ENCODE results near the gene SMC6. TPM values are rescaled to one million over a fixed set of nuclear protein-coding genes. Genes with fewer than 3 reads are reported as not detected.

Gene SMC6
- total RNA-seq, 1 donor from 2014 or later, result 30.0 TPM

DNA sequence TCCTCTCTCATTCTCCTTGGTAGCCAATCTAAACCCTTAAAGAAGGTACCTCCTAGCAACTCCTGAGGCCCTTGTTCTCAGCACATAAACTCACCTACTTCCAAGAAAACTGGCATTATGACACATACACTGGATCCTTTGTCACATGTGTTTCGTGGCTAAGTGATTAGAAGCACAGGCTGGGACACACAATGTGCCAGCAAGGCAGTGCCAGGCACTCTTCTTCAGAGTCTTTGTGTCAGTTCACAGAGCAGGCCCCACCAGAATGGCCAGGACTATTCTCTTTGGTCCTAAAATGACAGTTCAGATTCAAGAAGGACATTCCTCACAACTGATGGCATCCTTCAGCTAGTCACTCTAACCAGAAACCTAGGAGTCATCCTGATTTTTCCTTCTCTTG is 40.3 kb downstream of the SMC6 start:
- DNase-seq, result peak; percentile 9

DNA sequence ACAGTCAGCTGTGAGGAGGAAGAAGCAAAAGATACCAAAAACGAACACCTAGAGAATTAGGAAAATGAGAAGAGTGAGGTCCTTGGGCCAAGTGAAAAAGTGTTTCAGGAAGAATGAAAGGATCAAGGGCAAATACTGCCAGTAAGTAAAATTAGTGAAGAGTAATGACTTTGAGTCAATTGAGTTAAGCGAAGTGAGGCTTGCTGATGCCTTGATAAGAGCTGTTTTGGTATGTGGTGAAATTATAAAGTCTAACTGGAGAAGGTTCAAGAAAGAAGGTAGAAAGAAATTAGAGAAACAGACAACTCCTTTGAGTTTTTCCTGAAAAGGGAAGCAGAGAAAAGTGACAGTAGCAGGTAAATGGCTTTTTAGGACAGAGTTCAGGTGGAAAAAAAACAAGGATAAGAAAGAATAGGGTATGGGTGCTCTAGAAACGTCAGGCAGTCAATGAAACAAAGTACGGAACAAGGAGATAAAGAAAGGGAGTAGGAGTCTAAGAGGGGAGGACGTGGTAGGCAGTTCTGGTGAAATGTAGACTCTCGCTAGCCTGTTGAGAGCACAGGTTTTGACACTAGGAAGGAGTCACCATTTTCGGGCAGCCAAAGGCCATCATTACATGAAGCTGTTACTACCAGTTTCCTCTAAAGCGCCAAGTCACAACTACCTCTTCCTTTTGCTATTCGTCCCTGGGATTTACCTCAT is 42.9 kb downstream of the SMC6 start:
- DNase-seq, result no peak

DNA sequence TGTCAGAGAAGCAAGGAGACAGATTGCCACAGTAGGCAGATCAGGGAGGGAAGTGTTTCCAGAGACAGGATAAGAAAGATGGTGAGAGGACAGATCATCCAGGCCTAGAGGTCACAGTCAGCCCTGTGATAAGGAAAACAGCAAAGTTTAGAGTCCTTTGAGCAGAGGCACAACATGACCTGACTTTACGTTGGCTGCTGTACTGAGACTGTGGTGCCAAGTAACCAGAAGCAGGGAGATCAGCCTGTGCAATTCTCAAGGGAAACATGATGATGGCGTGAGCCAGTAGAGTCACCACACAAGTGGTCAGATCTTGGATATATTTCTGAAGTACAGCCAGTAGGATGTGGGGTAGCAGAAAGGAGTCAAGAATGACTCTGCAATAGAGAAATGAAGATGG is 43.7 kb downstream of the SMC6 start:
- DNase-seq, result no peak

- DNase-seq, result no peak
Observed at GRCh38 chr2:17708501-17708900, 45.1 kb downstream of the SMC6 start.

- DNase-seq, result no peak
Observed at GRCh38 chr2:17706845-17707244, 46.8 kb downstream of the SMC6 start.

DNA sequence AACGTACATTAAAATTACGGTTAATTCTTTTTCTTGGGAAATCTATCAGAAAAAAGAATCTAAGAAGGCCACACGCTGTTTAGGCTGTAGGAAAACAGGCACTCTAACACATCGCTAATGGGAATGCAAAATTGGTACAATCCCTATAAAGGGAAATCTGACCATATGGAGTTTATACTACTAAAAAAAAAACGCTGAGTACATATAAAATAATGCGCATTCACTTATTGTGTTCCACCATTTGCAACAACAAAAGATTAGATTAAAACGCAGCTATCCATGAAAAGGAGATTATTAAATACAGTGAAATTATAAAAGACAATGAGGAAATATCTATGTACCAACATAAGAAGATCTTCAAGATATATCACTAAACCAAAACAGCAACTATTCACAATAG is 62.8 kb downstream of the SMC6 start:
- DNase-seq, result no peak

GRCh38 chr2:17689010-17689409 is 64.6 kb downstream of the SMC6 start:
- no peak for DNase-seq

- no peak for DNase-seq
Observed at GRCh38 chr2:17688600-17688999, 65.0 kb downstream of the SMC6 start.

DNA sequence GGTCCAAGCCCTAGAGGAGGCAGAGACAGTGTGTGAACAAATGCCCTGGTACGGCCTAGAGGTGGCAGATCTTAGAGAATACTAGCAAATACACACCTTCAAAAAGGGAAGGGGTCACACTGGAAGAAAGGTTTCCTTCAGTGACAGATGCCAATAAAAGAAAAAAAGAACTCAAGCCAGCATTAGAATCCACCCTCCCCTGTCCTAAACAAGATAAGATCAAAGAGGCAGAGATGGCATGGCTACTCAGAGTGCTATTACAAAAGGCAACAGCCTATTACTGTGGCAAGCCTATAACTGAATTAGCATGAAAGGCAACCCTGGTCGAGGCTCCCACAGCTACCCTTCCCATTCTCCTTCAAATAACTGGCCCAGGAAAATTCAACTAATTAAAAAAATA is 69.6 kb downstream of the SMC6 start:
- DNase-seq, result no peak

DNA sequence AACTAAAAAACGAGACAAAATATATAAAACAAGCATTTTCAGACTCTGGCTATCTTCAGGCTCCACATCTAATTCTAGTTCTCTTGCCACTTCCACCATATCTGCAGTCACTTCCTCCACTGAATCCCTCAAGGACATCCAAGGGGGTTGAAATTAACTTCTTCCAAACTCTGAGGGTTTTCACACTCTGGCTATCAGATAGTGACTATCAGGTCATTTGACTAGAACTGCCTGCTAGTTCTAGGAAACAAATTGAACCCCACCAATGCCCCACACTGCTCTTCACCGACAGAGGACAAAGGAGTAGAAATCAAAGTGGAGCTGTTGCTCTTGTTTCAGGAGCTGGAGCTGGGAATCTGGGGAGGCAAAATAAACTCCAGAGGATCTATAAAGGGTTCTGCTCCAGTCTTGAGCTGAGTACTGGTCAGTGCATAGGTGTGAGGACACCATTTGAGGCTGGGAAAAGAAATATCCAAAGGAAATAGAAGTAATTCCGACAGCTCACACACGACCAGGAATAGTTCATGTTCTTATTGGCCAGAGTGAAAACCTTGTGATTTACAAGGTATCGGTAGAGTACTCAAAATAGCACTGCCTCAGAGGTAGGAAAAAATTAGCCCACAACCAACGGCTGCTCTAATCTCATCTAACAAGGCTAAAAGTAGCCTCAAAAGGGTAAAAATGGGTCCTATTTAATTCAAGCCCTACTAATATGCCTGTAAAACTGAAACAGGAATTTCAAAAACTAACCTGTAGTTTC is 71.3 kb downstream of the SMC6 start:
- no peak for DNase-seq

GRCh38 chr2:17680119-17680518 is 73.5 kb downstream of the SMC6 start:
- no peak for DNase-seq

DNA sequence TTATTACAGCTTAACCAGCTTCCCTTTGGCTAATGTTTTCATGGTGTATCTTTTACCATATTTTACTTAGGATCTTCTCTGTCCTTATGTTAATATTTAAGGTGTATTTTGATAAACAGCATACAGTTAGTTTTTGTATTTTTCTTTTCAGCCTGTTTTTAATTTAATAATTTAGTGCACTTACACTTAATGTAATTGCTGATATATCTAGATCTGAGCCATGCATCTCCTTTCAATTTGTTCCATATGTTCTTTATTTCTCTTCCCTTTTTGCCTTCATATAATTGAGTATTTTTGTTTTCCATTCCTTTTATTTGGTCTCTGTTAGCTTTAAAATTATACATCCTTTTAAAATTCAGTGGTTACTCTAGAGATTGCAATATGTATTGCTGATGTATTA is 78.8 kb downstream of the SMC6 start:
- DNase-seq, result no peak

GRCh38 chr2:17672583-17673317 is 80.9 kb downstream of the SMC6 start:
- peak; percentile 7 for DNase-seq

DNA sequence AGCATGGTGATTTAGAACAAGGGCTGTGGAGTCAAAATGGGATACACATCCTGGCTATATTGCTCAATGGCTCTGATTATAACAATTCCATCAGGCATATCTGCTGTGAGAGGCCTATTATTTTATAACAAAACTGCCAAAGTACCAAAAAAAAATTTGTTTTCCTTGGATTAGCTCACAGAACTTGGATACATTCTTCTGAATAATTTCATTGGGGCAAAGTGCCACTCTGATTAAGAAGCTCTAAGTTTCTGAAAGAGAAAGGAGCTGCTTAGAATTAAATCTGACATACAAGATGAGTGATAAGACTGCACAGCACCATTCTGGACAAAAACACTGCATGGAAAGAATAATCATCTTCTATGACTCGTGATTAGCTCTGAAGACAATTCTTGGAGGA is 85.7 kb downstream of the SMC6 start:
- DNase-seq, result no peak

DNA sequence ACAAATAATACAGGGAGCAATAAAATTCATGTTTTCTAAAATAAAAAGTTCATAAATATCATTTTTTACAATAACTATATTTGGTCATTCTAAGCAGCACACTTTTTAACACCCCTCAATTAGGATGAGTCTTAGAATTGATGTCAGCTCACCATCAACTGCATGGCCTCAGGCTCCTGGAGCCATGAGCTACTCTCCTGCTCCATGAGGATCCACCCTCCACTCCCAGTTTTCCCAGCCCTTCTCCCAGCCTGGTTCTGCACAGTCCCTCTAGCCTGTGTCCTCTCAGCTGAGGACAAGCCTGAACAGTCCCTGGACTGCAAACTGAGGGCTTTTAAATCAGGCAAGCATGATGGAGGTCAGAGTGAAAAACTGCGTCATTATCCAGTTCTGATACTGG is 89.1 kb downstream of the SMC6 start:
- DNase-seq, result no peak

GRCh38 chr2:17662723-17663122 is 90.9 kb downstream of the SMC6 start:
- no peak for DNase-seq

- DNase-seq, result no peak
Observed at GRCh38 chr2:17661460-17661859, 92.2 kb downstream of the SMC6 start.

DNA sequence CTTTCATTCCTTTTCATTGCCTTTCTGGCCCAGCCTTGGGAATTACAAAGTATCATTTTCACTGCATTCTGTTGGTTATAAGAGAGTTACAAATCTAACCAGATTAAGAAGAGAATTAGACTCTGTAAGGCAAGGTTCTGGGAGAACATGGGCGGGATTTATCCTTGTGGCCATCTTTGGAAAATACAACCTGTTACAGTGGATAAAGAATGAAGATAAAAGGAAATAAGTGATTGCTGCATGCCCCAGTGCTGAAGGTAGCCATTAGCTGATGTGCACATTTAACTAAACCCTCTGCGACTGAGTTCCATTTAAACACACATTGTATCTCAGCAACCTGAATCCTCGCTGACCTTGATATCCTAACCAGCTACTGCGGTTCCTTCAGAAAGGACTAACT is 93.4 kb downstream of the SMC6 start:
- DNase-seq, result no peak

DNA sequence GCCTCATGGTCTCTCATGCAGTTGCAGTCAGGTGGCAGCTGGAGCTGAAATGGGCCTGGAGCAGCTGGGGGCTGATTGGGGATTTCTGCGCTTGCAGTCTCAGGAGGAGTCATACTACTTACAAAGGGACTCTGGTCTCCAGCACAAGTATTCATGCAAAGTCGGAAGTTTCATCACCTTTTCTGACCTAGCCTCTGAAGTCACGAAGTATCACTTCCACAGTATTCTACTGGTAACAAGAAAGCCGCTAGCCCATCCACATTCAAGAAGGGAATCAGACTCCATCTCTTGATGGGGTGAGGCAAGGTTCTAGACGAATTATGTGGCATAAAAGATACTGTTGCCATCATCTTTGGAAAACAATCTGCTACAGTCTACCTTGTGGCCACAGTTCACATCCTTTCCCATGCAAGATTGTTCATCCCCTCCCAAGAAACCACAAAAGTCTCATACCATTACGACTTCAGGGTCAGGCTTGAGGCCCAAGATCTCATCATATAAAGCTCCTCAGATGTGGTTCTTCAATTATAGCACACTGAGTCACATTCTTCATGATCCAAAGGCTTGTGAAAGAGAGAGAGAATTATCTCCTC is 95.3 kb downstream of the SMC6 start:
- no peak for DNase-seq

DNA sequence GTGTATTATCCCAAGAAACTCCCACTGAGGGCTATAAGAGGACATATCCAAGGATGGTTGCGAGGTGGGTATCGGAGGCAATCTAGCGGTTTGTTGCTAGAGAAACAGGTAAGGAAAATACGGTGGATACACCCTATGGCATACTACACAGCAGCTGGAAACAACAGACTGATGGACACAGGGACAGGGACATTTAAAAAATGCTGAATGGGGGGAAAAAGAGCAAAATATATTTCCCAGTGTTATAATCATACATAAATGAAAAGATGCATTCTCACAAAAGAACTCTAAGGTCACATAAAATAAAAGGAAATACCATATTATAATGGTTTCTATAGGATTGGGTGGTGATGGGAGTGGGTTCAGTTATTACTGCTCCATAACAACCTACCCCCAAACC is 95.9 kb downstream of the SMC6 start:
- no peak for DNase-seq

DNA sequence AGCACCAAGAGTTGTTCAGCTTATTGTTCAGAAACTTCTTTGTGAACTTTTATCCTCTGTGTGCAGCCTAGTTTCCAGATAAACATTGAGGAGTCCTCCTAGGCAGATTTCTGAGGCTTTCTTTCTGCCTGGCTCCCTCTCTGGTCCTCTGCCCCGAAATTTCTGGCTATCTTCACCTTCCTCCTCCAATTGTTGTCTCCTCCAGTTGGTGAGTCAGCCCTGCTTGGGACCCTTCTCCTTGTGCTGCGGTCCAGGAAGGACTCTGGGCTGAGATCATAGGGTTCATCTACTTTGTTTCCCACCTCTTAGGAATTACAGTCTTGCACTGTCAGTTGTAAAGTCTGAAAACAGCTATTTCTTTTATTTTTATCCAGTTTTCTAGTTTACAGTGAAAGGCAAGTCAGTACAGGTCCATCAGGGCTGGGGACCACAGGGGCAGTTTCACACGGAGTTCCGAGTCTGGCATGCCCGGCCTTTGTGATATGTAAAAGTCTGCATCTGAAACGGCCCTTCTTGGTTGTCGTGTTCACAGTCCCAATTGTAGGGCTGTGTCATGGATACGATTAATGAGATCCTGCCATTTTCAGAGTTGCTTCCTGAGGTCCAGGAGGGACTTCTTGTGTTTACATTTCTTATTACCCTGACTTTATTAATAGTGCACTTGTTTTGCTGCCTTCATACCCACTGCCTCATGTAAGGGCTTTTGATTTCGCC is 100.8 kb downstream of the SMC6 start:
- DNase-seq, result no peak

- DNase-seq, result no peak
Observed at GRCh38 chr2:17649026-17649425, 104.6 kb downstream of the SMC6 start.

- no peak for DNase-seq
Observed at GRCh38 chr2:17648581-17648980, 105.0 kb downstream of the SMC6 start.

Measured in dermis blood vessel endothelial cell (primary cell).